ENCODE measurements around the gene SUDS3. TPM values are rescaled to one million over a fixed set of nuclear protein-coding genes. Genes with fewer than 3 reads are reported as not detected.
"Not testable (repeated sequence)": the region's sequence is repeated elsewhere in the genome, so short reads cannot be mapped to it uniquely, and the experiment has no call there.

The SUDS3 gene
- total RNA-seq, 2 experiments from 2014 or later: 17.5 to 22.0 TPM

DNA sequence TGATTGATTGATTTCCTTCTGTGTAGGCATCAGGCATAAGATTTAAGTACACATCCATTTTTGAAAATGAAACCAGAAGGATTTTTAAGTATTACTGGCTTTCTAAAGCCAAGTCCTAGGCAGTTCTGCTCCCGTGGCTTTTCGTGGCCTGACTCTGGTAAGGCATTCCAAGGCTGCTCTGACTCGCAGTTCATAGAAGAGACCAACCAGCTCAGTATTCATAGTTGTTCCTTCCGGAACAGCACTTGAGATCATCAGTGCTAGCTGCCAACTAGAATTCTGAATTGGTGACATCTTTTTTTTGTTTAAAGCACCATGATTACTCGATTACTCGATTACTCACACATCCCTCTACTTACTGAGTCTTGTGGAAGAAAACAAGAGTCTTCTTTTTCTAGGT, 25.9 kb downstream of the SUDS3 start:
- ChIA-PET POLR2A (no interaction called here), CTCF (no interaction called here)
- peaks cover 92% of the 10 kb centered on the region for H3K36me3 Mint-ChIP-seq (ENCODE audit: low read depth)
- H3K27me3 ChIP-seq (ENCODE audit: control insufficient read depth in 1 of 2, insufficient read depth in 2 of 2, low read length in 2 of 2): no peaks in the 10 kb centered on the region
- no peaks in the 10 kb centered on the region for H3K9me3 Mint-ChIP-seq
- no peaks in the 10 kb centered on the region for H3K4me1 Mint-ChIP-seq (ENCODE audit: low read depth)
- DNase-seq (no peak), ATAC-seq (ENCODE audit: poor library complexity) (no peak)
- no peak overlapping the region for H3K27ac Mint-ChIP-seq
- intact Hi-C loops (cut with DNase I, micrococcal nuclease): loop anchor here in 1 of 2 experiments (2.0 kb wide), 1 partner anchor 1145 kb away; no protein-coding TSS in a partner anchor
- H3K4me3 ChIP-seq (ENCODE audit: low read length): no peak overlapping the region
- H3K4me1 ChIP-seq (ENCODE audit: insufficient read depth, low read length): no peaks in the 10 kb centered on the region
- no peak overlapping the region for H3K4me3 Mint-ChIP-seq
- H3K27ac ChIP-seq (ENCODE audit: low read depth in 1 of 2, low read length in 2 of 2): no peak overlapping the region
- no peaks in the 10 kb centered on the region for H3K27me3 Mint-ChIP-seq
- peaks cover 69% of the 10 kb centered on the region for H3K36me3 ChIP-seq (ENCODE audit: insufficient read depth, low read length)
- TF ChIP-seq, protein P1, sequence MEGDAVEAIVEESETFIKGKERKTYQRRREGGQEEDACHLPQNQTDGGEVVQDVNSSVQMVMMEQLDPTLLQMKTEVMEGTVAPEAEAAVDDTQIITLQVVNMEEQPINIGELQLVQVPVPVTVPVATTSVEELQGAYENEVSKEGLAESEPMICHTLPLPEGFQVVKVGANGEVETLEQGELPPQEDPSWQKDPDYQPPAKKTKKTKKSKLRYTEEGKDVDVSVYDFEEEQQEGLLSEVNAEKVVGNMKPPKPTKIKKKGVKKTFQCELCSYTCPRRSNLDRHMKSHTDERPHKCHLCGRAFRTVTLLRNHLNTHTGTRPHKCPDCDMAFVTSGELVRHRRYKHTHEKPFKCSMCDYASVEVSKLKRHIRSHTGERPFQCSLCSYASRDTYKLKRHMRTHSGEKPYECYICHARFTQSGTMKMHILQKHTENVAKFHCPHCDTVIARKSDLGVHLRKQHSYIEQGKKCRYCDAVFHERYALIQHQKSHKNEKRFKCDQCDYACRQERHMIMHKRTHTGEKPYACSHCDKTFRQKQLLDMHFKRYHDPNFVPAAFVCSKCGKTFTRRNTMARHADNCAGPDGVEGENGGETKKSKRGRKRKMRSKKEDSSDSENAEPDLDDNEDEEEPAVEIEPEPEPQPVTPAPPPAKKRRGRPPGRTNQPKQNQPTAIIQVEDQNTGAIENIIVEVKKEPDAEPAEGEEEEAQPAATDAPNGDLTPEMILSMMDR (IDR thresholded peaks at IDR 0.05): no peak
- H3K9me3 ChIP-seq (ENCODE audit: control insufficient read depth in 1 of 2, insufficient read depth in 1 of 2, low read length in 2 of 2): no peaks in the 10 kb centered on the region

DNA sequence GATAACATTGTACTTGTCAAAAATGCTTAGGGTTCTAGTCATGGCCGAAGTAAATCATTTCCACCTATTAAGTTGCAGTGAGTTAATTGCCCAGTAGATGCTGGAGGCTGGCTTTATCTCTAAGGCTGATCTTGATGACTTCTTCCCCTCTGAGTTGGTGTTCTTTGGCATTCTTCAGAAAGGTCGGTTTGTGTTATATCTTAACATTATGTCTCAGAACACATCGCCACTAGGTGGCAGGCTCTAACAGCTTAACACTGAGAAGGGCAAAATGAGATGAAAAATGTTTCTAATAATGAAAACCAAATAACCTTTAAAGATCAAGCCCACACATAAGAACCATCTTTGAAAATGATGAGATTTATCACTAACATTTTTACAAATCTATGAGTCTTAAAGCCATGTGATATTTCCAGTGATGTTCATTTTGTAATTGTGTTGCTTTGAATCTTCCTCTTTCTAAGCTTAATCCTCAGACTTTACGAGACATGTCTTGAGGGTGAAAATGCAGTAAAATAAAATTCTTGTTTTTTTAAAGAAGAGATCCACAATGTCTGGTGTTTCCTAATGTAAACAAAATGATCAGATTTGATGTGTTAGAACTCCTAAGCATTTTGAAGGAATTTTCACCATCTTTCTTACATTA, 28.6 kb downstream of the SUDS3 start:
- H3K27me3 Mint-ChIP-seq: no peaks in the 10 kb centered on the region
- Histone ChIP-seq H3K4me1 (ENCODE audit: insufficient read depth, low read length) (no peaks in the 10 kb centered on the region), H3K36me3 (ENCODE audit: insufficient read depth, low read length) (peaks cover 55% of the 10 kb centered on the region), H3K9me3 (ENCODE audit: control insufficient read depth in 1 of 2, insufficient read depth in 1 of 2, low read length in 2 of 2) (no peaks in the 10 kb centered on the region), H3K4me3 (ENCODE audit: low read length) (no peak overlapping the region), H3K27ac (ENCODE audit: low read depth in 1 of 2, low read length in 2 of 2) (no peak overlapping the region), H3K27me3 (ENCODE audit: control insufficient read depth in 1 of 2, insufficient read depth in 2 of 2, low read length in 2 of 2) (no peaks in the 10 kb centered on the region)
- no peak overlapping the region for H3K27ac Mint-ChIP-seq
- DNase-seq: peak; percentile 14 to 64 (median 36)
- POLR2A ChIA-PET: interaction anchor here (1.5 kb wide), 1 partner anchor 28 kb away, joined by 5 read pairs; the partner anchor contains the start of gene SUDS3
- no peak overlapping the region for H3K4me3 Mint-ChIP-seq
- no peaks in the 10 kb centered on the region for H3K4me1 Mint-ChIP-seq (ENCODE audit: low read depth)
- peak; percentile 61 for ATAC-seq (ENCODE audit: poor library complexity)
- H3K9me3 Mint-ChIP-seq: no peaks in the 10 kb centered on the region
- intact Hi-C loops (cut with DNase I, micrococcal nuclease): loop anchor here in 1 of 2 experiments (2.0 kb wide), 2 partner anchors 1254 to 1262 kb away; no protein-coding TSS in a partner anchor
- CTCF ChIA-PET: interaction anchor here (0.8 to 1.7 kb wide), 6 partner anchors 9 to 1263 kb away, joined by 3 to 4 read pairs (median 3); partner anchors contain the start of genes PEBP1 and PRKAB1
- TF ChIP-seq, protein P1 (IDR thresholded peaks at IDR 0.05): peak; percentile 84
- H3K36me3 Mint-ChIP-seq (ENCODE audit: low read depth): peaks cover 89% of the 10 kb centered on the region

DNA sequence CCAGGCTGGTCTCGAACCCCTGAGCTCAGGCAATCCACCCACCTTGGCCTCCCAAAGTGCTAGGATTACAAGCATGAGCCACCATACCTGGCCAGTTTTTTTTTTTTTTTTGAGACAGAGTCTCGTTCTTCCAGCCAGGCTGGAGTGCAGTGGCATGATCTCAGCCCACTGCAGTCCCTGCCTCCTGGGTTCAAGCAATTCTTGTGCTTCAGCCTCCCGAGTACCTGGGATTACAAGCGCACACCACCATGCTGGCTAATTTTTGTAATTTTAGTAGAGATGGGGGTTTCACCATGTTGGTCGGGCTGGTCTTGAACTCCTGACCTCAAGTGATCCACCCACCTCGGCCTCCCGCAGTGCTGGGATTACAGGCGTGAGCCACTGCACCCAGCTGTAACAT, 31.9 kb downstream of the SUDS3 start:
- H3K4me3 Mint-ChIP-seq; CTCF ChIA-PET; DNase-seq; ATAC-seq (ENCODE audit: poor library complexity); H3K27me3 Mint-ChIP-seq; H3K4me3 ChIP-seq (ENCODE audit: low read length); intact Hi-C loops (cut with DNase I, micrococcal nuclease); H3K27me3 ChIP-seq (ENCODE audit: control insufficient read depth in 1 of 2, insufficient read depth in 2 of 2, low read length in 2 of 2); H3K4me1 Mint-ChIP-seq (ENCODE audit: low read depth); POLR2A ChIA-PET; H3K4me1 ChIP-seq (ENCODE audit: insufficient read depth, low read length); H3K27ac Mint-ChIP-seq; H3K9me3 Mint-ChIP-seq; H3K27ac ChIP-seq (ENCODE audit: low read depth in 1 of 2, low read length in 2 of 2): not testable (repeated sequence)
- peaks cover 53% of the 10 kb centered on the region for H3K36me3 ChIP-seq (ENCODE audit: insufficient read depth, low read length)
- peaks cover 88% of the 10 kb centered on the region for H3K36me3 Mint-ChIP-seq (ENCODE audit: low read depth)
- H3K9me3 ChIP-seq (ENCODE audit: control insufficient read depth in 1 of 2, insufficient read depth in 1 of 2, low read length in 2 of 2): peaks cover 7 to 12% of the 10 kb centered on the region in 2 experiments
